ENCODE data around the gene MGRN1.

The MGRN1 gene

DNA sequence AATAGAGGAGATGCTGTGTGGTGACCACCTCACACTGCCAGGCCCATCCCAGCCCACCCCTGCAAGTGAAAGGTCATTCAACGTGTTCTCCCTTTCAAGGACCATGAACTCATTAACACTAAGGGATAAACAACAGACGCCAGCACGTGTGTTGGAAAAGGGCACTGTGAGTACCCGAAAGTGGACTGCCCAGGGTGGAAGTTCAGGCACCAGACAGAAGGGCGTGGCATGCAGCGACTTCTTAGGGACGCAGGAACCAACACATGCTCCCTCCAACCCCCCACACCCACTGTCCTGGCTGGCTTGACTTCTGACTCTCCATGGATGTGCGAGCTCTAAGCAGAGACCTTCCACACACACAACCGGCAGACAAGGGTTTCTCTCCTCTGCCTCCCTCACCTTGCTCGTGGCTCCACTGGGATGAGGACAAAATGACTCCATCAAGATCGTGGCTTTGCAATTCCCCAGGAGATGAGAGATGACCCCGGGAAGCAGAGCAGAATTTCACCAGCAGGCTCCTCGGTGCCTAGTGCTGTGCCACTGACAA lies 20.9 kb upstream of the MGRN1 start:
- H3K4me3 ChIP-seq (ENCODE audit: low read depth, low read length): no peak overlapping the region
- TF ChIP-seq, protein P1, sequence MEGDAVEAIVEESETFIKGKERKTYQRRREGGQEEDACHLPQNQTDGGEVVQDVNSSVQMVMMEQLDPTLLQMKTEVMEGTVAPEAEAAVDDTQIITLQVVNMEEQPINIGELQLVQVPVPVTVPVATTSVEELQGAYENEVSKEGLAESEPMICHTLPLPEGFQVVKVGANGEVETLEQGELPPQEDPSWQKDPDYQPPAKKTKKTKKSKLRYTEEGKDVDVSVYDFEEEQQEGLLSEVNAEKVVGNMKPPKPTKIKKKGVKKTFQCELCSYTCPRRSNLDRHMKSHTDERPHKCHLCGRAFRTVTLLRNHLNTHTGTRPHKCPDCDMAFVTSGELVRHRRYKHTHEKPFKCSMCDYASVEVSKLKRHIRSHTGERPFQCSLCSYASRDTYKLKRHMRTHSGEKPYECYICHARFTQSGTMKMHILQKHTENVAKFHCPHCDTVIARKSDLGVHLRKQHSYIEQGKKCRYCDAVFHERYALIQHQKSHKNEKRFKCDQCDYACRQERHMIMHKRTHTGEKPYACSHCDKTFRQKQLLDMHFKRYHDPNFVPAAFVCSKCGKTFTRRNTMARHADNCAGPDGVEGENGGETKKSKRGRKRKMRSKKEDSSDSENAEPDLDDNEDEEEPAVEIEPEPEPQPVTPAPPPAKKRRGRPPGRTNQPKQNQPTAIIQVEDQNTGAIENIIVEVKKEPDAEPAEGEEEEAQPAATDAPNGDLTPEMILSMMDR (IDR thresholded peaks at IDR 0.05; ENCODE audit: low read depth, low read length): no peak

- TF ChIP-seq, protein P1 (IDR thresholded peaks at IDR 0.05; ENCODE audit: low read depth, low read length): no peak
- no peak overlapping the region for H3K4me3 ChIP-seq (ENCODE audit: low read depth, low read length)
These were observed 20.2 kb upstream of the MGRN1 start for GRCh38 chr16:4604401-4604800.

- TF ChIP-seq, protein P1 (IDR thresholded peaks at IDR 0.05; ENCODE audit: low read depth, low read length): no peak
- no peak overlapping the region for H3K4me3 ChIP-seq (ENCODE audit: low read depth, low read length)
These were observed 18.3 kb upstream of the MGRN1 start for GRCh38 chr16:4606354-4606753.

DNA sequence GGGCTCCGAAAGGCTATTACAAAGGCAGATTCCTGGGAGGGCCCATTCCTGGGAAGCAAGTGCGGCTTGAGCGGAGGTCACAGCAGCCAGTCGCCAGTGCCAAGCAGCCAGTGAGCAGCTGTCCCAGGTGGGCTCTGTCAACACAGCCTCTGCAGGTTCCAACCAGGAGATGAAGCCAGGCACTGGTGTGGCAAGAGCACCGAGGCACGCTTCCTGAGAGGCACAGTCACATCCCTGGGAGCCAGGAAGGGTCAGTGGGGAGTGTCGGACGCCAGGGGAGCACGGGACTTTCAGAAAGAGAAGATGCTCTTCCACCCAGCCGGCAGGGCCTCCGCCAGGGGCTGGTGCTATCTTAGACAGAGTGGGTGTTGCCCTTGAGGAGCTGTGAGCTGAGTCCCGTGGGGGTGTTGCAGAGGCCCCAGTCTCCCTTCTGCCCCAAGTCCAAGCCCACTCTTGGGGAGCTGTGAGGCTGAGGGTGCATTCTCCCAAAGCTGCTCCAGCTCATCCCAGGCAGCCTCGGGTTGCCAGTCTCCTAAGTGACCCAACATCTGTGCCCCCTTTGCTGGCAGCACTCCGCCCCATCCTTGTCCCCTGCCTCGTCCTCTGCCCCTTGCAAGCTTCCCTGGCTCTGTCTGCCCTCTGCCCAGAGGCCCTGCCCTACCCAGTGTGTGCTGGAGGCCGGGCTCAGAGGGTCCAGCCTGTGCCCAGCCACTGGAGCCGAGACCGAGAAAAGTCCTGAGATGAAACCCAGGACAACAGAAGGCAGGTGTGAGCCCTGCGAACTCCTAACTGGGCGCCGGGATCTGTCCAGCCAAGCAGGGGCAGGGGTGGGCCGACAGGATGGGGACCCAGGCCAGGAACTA lies 16.6 kb upstream of the MGRN1 start:
- TF ChIP-seq, protein P1 (IDR thresholded peaks at IDR 0.05; ENCODE audit: low read depth, low read length): no peak
- no peak overlapping the region for H3K4me3 ChIP-seq (ENCODE audit: low read depth, low read length)

GRCh38 chr16:4608704-4608980 lies 16.0 kb upstream of the MGRN1 start:
- TF ChIP-seq, protein P1 (IDR thresholded peaks at IDR 0.05; ENCODE audit: low read depth, low read length): no peak
- H3K4me3 ChIP-seq (ENCODE audit: low read depth, low read length): no peak overlapping the region

DNA sequence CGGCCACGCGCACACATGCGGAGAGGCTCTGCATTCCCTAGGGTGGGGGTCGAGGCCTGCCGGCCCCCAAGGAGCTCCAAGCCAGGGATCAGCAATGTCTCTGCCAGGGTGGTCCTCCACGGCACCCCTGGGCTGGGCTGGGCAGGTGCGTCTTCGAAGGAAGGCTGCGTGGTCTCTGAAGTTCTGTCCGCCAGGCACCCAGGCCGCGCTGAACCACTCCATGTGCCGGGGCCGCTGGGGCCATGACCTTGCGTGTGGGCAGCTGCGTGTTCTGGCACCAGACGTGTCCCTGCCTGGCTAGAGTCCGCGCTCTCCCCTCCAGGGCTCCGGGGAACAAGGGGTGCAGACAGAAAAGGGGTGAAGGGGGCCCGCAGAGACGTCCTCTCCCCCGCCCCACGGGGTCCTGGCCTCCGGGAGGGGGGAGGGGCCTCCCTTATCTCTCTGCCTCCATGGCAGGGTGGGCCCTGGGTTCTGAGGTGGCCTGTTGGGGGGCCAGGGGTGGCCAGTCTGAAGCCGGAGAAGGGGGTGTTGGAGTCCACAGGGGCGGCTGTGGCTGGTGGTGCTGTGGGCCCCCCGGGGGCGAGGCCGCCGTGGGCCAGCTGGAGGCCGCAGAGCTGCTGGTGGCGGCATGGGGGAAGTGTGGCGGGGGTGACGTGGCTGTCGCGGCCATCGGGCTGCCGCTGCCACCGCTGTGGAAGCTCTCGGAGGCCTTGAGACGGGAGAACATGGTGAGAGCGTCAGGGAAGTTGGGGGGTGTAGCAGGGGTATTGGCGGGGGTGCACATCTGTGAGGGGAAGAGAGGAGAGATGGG lies 15.2 kb upstream of the MGRN1 start:
- TF ChIP-seq, protein P1 (IDR thresholded peaks at IDR 0.05; ENCODE audit: low read depth, low read length): no peak
- H3K4me3 ChIP-seq (ENCODE audit: low read depth, low read length): no peak overlapping the region
